ENCODE results near the gene UBQLN3. TPM values are rescaled to one million over a fixed set of nuclear protein-coding genes. Genes with fewer than 3 reads are reported as not detected.

The UBQLN3 gene
- total RNA-seq, 6 donors from 2014 or later, result 0.29 to 2.0 (median 0.72) TPM

- TF ChIP-seq CTCF (IDR thresholded peaks at IDR 0.05) (no peak), POLR2AphosphoS5 (IDR thresholded peaks at IDR 0.05) (no peak), POLR2A (IDR thresholded peaks at IDR 0.05) (no peak), EP300 (IDR thresholded peaks at IDR 0.05) (no peak)
- no peaks in the 10 kb centered on the region for H3K9me3 ChIP-seq
- H3K27me3 ChIP-seq, result no peaks in the 10 kb centered on the region
- no peaks in the 10 kb centered on the region for H3K36me3 ChIP-seq
- no peak for DNase-seq
- WGBS, 2 donors, result 39 to 57% methylated on average over 2 of the region's 2 CpGs
- H3K4me3 ChIP-seq, result no peak overlapping the region
- H3K27ac ChIP-seq, result no peak overlapping the region
- H3K4me1 ChIP-seq, result no peaks in the 10 kb centered on the region
- no peak for ATAC-seq (ENCODE audit: low FRiP score in 2 of 2)
These were observed 42.2 kb downstream of the UBQLN3 start for GRCh38 chr11:5467527-5467926.

DNA sequence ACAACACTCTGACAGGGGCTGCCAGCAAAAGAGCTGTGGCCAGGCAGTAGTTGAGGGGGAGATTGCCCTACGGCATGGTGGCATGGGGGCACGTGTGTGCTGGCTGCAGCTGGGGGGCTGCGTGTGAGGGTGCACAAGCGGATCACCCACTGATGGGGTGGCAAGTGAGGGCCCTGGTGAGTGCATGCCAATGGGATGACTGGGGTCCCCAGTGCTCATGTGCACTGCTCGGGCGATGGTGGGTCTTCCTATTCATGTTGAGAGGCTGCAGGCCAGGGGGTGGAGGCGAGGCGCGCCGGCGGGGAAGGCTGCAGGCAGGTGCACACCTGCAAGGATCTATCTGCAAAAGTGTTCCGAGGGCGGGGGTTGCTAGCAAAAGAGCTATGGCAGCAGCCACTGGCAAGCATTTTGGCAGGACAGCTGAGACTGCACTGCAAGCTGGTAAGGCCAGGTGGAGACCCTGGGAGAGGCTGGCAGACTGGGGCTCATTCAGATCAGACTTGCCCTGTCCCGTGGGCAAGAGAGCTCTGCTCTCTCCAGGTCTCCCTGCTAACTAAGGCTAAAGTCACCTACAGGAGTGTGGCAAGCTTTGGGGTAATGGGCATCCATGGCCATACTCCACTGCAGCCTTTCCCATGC is 48.7 kb downstream of the UBQLN3 start:
- Histone ChIP-seq H3K4me1 (no peaks in the 10 kb centered on the region), H3K36me3 (no peaks in the 10 kb centered on the region), H3K27me3 (no peaks in the 10 kb centered on the region), H3K27ac (no peak overlapping the region), H3K4me3 (no peak overlapping the region), H3K9me3 (no peaks in the 10 kb centered on the region)
- TF ChIP-seq POLR2AphosphoS5 (IDR thresholded peaks at IDR 0.05), result no peak
- TF ChIP-seq POLR2A (IDR thresholded peaks at IDR 0.05), result no peak
- no peak for TF ChIP-seq CTCF (IDR thresholded peaks at IDR 0.05)
- no peak for TF ChIP-seq EP300 (IDR thresholded peaks at IDR 0.05)
- DNase-seq (peak in 1 of 2 donors; percentile 65), ATAC-seq (ENCODE audit: low FRiP score in 2 of 2) (peak; percentile 26 to 74)
- WGBS, 2 donors, result 90 to 95% methylated on average over 12 to 13 of the region's 14 CpGs

Other genes starting within 250 kb of the UBQLN3 start
- gene HBE1, start 240.0 kb downstream of the UBQLN3 start, total RNA-seq, result 1 to 10 TPM in 2 of 6 donors, not detected in 4; 2.5 to 3.0 TPM
- gene OR51B4, start 208.0 kb downstream of the UBQLN3 start, total RNA-seq, result under 1 TPM in 1 of 6 donors, not detected in 5; 0.27 TPM
- gene OR51B2, start 185.7 kb downstream of the UBQLN3 start, total RNA-seq, result 1 to 10 TPM in 1 of 6 donors, not detected in 5; 1.2 TPM
- 1 to 10 TPM in 1 of 6 donors, under 1 TPM in 2, not detected in 3; 0.26 to 2.0 (median 0.30) TPM for gene OR51B5, start 166.4 kb downstream of the UBQLN3 start, total RNA-seq
- not detected for gene OR51B6, start 158.4 kb downstream of the UBQLN3 start, total RNA-seq
- gene OR51M1, start 126.1 kb downstream of the UBQLN3 start, total RNA-seq, result not detected
- gene OR51Q1, start 87.8 kb downstream of the UBQLN3 start, total RNA-seq, result not detected
- gene OR51I1, start 68.4 kb downstream of the UBQLN3 start, total RNA-seq, result under 1 TPM in 1 of 6 donors, not detected in 5; 0.76 TPM
- not detected for gene OR51I2, start 60.6 kb downstream of the UBQLN3 start, total RNA-seq
- not detected for gene OR52D1, start 21.3 kb downstream of the UBQLN3 start, total RNA-seq
- 1 to 10 TPM in 3 of 6 donors, under 1 TPM in 3; 0.26 to 5.2 (median 1.3) TPM for gene UBQLNL, start 6.7 kb upstream of the UBQLN3 start, total RNA-seq
- gene OR52H1, start 38.6 kb upstream of the UBQLN3 start, total RNA-seq, result under 1 TPM in 2 of 6 donors, not detected in 4; 0.24 to 0.55 TPM
- gene OR52B6, start 70.9 kb upstream of the UBQLN3 start, total RNA-seq, result not detected
- gene TRIM6, start 86.7 kb upstream of the UBQLN3 start, total RNA-seq, result 1 to 10 TPM; 1.0 to 8.8 (median 2.1) TPM
- 10 to 100 TPM in 2 of 6 donors, 1 to 10 TPM in 4; 5.8 to 15.0 (median 8.4) TPM for gene TRIM34, start 115.0 kb upstream of the UBQLN3 start, total RNA-seq
- gene TRIM5, start 175.1 kb upstream of the UBQLN3 start, total RNA-seq, result 10 to 100 TPM; 21.1 to 53.0 (median 35.9) TPM
- 100 to 1,000 TPM in 4 of 6 donors, 10 to 100 TPM in 2; 82.2 to 262 (median 162) TPM for gene TRIM22, start 179.8 kb upstream of the UBQLN3 start, total RNA-seq
- 1 to 10 TPM in 1 of 6 donors, under 1 TPM in 1, not detected in 4; 0.30 to 1.0 TPM for gene OR56B1, start 226.5 kb upstream of the UBQLN3 start, total RNA-seq
- 1 to 10 TPM in 1 of 6 donors, under 1 TPM in 3, not detected in 2; 0.20 to 1.9 (median 0.72) TPM for gene OR52N4, start 244.3 kb upstream of the UBQLN3 start, total RNA-seq

Measured in upper lobe of left lung (tissue), 6 donors.